Measurements from ENCODE around the gene HAL. TPM values are rescaled to one million over a fixed set of nuclear protein-coding genes. Genes with fewer than 3 reads are reported as not detected.

HAL gene
- total RNA-seq, 2 experiments from 2014 or later: 0.25 to 0.95 TPM

DNA sequence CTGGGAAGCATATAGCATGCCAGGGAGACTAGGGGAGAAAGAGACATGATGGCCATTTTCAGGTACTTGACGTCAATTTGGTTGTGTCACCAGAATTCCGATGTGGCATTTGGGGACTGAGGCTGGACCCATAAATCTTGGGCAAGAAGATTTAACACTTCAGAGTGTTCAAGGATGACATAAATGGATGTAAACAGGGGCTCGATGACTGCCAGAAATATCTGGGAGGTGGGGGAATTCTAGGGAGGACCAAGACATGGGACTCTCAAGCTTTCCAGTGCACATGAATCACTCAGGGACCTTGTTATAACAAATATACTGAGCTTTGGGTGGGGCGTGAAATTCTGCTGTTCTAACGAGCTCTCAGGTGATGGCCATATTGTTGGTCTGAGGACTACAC lies 17.8 kb downstream of the HAL start:
- no peak for TF ChIP-seq CTCF (IDR thresholded peaks at IDR 0.05)
- ChIA-PET POLR2A (no interaction called here), CTCF (interaction anchor here (1.3 kb wide), 1 partner anchor 11 kb away, joined by 4 read pairs; no protein-coding TSS in a partner anchor)

DNA sequence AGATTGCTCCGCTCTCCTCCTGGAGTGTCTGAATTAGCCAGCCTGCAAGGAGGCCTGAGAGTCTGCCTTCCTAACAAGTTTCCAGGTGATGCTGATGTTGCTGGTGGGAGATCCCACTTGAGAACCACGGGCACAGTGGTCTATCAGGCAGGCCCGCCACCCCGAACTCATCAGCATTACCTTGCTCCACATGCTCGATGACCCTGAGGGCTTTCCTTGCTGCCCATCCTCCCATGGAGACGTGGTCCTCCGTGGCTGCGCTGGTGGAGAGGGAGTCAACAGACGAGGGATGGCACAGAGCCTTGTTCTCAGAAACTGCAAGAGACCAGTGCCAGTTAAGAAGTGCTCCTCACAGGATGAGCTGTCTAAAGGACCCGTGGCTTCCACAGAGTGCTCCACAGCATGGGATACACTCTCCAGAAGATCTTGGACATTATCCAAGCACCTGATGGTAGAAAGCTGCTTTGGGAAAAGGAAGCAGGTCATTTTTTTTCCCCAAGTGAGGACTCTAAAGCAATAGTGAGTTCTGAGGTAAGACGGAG lies 18.3 kb downstream of the HAL start:
- ChIA-PET POLR2A (no interaction called here), CTCF (no interaction called here)
- Histone ChIP-seq H3K27ac (ENCODE audit: low read depth in 1 of 2, low read length in 2 of 2) (no peak overlapping the region), H3K36me3 (ENCODE audit: insufficient read depth, low read length) (no peaks in the 10 kb centered on the region), H3K27me3 (ENCODE audit: control insufficient read depth in 1 of 2, insufficient read depth in 2 of 2, low read length in 2 of 2) (no peaks in the 10 kb centered on the region), H3K9me3 (ENCODE audit: control insufficient read depth in 1 of 2, insufficient read depth in 1 of 2, low read length in 2 of 2) (no peaks in the 10 kb centered on the region), H3K4me1 (ENCODE audit: insufficient read depth, low read length) (no peaks in the 10 kb centered on the region), H3K4me3 (ENCODE audit: low read length) (no peak overlapping the region)
- no peaks in the 10 kb centered on the region for H3K36me3 Mint-ChIP-seq (ENCODE audit: low read depth)
- H3K4me1 Mint-ChIP-seq (ENCODE audit: low read depth): no peaks in the 10 kb centered on the region
- no peak overlapping the region for H3K4me3 Mint-ChIP-seq
- TF ChIP-seq CTCF (IDR thresholded peaks at IDR 0.05): no peak
- H3K27me3 Mint-ChIP-seq: no peaks in the 10 kb centered on the region
- H3K27ac Mint-ChIP-seq: no peak overlapping the region
- intact Hi-C loops (cut with DNase I, micrococcal nuclease): no loop called here
- DNase-seq (no peak), ATAC-seq (ENCODE audit: poor library complexity) (no peak)
- H3K9me3 Mint-ChIP-seq: no peaks in the 10 kb centered on the region

More for the DNA sequence above, 17.8 kb downstream of the HAL start:
- no peaks in the 10 kb centered on the region for H3K27me3 Mint-ChIP-seq
- Histone ChIP-seq H3K36me3 (ENCODE audit: insufficient read depth, low read length) (no peaks in the 10 kb centered on the region), H3K4me3 (ENCODE audit: low read length) (no peak overlapping the region), H3K27ac (ENCODE audit: low read depth in 1 of 2, low read length in 2 of 2) (no peak overlapping the region), H3K4me1 (ENCODE audit: insufficient read depth, low read length) (no peaks in the 10 kb centered on the region), H3K27me3 (ENCODE audit: control insufficient read depth in 1 of 2, insufficient read depth in 2 of 2, low read length in 2 of 2) (no peaks in the 10 kb centered on the region), H3K9me3 (ENCODE audit: control insufficient read depth in 1 of 2, insufficient read depth in 1 of 2, low read length in 2 of 2) (no peaks in the 10 kb centered on the region)
- no peaks in the 10 kb centered on the region for H3K4me1 Mint-ChIP-seq (ENCODE audit: low read depth)
- DNase-seq (no peak), ATAC-seq (ENCODE audit: poor library complexity) (no peak)
- no peaks in the 10 kb centered on the region for H3K9me3 Mint-ChIP-seq
- H3K36me3 Mint-ChIP-seq (ENCODE audit: low read depth): no peaks in the 10 kb centered on the region
- intact Hi-C loops (cut with DNase I, micrococcal nuclease): no loop called here
- no peak overlapping the region for H3K27ac Mint-ChIP-seq
- H3K4me3 Mint-ChIP-seq: no peak overlapping the region

DNA sequence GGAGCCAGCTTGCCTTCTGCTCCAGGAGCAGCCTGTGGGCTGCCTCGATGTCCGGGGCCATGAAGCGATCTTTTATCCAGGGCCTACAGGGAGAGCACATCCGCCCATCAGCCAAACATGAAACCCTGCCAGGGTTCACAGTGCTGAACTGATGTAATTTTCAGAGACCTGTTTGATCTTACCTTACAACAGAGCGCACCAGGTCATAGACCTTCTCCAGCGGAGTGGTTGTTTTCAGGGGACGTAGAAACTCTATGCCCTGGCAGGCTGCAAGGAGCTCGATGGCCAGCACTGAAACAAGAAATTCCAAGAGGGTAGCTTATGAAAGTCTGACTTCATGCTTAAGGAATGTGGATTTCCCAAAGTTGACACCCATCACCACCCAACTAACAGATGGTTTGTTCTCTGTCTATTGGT lies 19.7 kb downstream of the HAL start:
- no peaks in the 10 kb centered on the region for H3K27me3 ChIP-seq (ENCODE audit: control insufficient read depth in 1 of 2, insufficient read depth in 2 of 2, low read length in 2 of 2)
- TF ChIP-seq CTCF (IDR thresholded peaks at IDR 0.05): no peak
- no peak overlapping the region for H3K27ac ChIP-seq (ENCODE audit: low read depth in 1 of 2, low read length in 2 of 2)
- Mint-ChIP-seq H3K36me3 (ENCODE audit: low read depth) (no peaks in the 10 kb centered on the region), H3K4me3 (no peak overlapping the region), H3K27ac (no peak overlapping the region), H3K9me3 (no peaks in the 10 kb centered on the region), H3K27me3 (no peaks in the 10 kb centered on the region), H3K4me1 (ENCODE audit: low read depth) (no peaks in the 10 kb centered on the region)
- H3K4me1 ChIP-seq (ENCODE audit: insufficient read depth, low read length): no peaks in the 10 kb centered on the region
- ChIA-PET POLR2A (no interaction called here), CTCF (no interaction called here)
- intact Hi-C loops (cut with DNase I, micrococcal nuclease): no loop called here
- ATAC-seq (ENCODE audit: poor library complexity): no peak
- H3K9me3 ChIP-seq (ENCODE audit: control insufficient read depth in 1 of 2, insufficient read depth in 1 of 2, low read length in 2 of 2): no peaks in the 10 kb centered on the region
- no peak overlapping the region for H3K4me3 ChIP-seq (ENCODE audit: low read length)
- H3K36me3 ChIP-seq (ENCODE audit: insufficient read depth, low read length): no peaks in the 10 kb centered on the region
- DNase-seq: no peak

Measured in CD4-positive, alpha-beta T cell (primary cell).